ENCODE results near the gene MFSD2B. TPM values are rescaled to one million over a fixed set of nuclear protein-coding genes. Genes with fewer than 3 reads are reported as not detected.

The MFSD2B gene
- polyA plus RNA-seq, 1 experiment, result 0.10 TPM

GRCh38 chr2:24016376-24016761 is 6.5 kb downstream of the MFSD2B start:
- ChIA-PET CTCF (no interaction called here), POLR2A (no interaction called here)
- TF ChIP-seq CTCF (IDR thresholded peaks at IDR 0.05; ENCODE audit: insufficient read depth, low read depth, low read length), result no peak
- no peak for DNase-seq (ENCODE audit: low read depth)
- Histone ChIP-seq H3K36me3 (ENCODE audit: control insufficient read depth, insufficient read depth, low read length) (no peaks in the 10 kb centered on the region), H3K4me3 (ENCODE audit: low read depth, low read length) (no peak overlapping the region), H3K27me3 (ENCODE audit: control insufficient read depth, insufficient read depth, low read length) (no peaks in the 10 kb centered on the region)

DNA sequence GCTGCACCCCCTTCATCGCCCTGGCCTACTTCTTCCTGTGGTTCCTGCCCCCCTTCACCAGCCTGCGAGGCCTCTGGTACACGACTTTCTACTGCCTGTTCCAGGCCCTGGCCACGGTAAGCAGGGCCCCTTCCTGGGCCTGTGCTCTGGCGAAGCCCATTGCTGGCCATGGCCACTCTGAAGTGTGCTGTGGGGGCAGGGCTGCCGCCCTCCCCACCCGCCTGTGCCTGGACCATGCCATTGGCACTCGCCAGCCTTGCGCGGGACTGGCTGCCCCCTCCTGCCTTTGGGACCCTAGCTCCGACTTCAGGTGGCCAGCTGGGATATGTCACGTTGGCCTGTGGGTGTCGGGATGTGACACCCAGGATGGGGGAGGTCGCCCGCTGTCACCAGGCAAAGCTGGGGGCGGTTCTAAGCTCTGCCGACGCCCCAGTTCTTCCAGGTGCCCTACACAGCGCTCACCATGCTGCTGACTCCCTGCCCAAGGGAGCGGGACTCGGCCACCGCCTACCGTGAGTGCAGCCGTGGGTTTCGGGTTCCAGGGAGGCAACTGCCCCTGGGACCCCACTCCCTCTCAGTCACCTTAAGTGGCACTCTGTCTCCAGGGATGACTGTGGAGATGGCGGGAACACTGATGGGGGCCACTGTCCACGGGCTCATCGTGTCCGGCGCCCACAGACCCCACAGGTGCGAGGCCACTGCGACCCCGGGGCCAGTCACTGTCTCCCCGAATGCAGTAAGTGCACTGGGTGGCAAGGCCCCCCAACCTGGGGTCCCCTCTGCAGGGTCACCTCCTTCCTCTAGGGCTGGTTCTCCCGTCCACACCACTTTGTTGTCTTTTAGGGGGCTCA is 7.2 kb downstream of the MFSD2B start:
- no peaks in the 10 kb centered on the region for H3K36me3 ChIP-seq (ENCODE audit: control insufficient read depth, insufficient read depth, low read length)
- H3K4me3 ChIP-seq (ENCODE audit: low read depth, low read length), result no peak overlapping the region
- CTCF ChIA-PET, result no interaction called here
- no peak for TF ChIP-seq CTCF (IDR thresholded peaks at IDR 0.05; ENCODE audit: insufficient read depth, low read depth, low read length)
- POLR2A ChIA-PET, result no interaction called here
- no peaks in the 10 kb centered on the region for H3K27me3 ChIP-seq (ENCODE audit: control insufficient read depth, insufficient read depth, low read length)
- no peak for DNase-seq (ENCODE audit: low read depth)

- ChIA-PET POLR2A (no interaction called here), CTCF (no interaction called here)
- H3K27me3 ChIP-seq (ENCODE audit: control insufficient read depth, insufficient read depth, low read length), result no peaks in the 10 kb centered on the region
- no peak overlapping the region for H3K4me3 ChIP-seq (ENCODE audit: low read depth, low read length)
- no peaks in the 10 kb centered on the region for H3K36me3 ChIP-seq (ENCODE audit: control insufficient read depth, insufficient read depth, low read length)
- DNase-seq (ENCODE audit: low read depth), result no peak
- TF ChIP-seq CTCF (IDR thresholded peaks at IDR 0.05; ENCODE audit: insufficient read depth, low read depth, low read length), result no peak
Measured at GRCh38 chr2:24017711-24018110, 7.8 kb downstream of the MFSD2B start.

GRCh38 chr2:24018241-24018640 is 8.4 kb downstream of the MFSD2B start:
- ChIA-PET CTCF (no interaction called here), POLR2A (no interaction called here)
- H3K4me3 ChIP-seq (ENCODE audit: low read depth, low read length), result no peak overlapping the region
- H3K27me3 ChIP-seq (ENCODE audit: control insufficient read depth, insufficient read depth, low read length), result no peaks in the 10 kb centered on the region
- no peak for TF ChIP-seq CTCF (IDR thresholded peaks at IDR 0.05; ENCODE audit: insufficient read depth, low read depth, low read length)
- 0 out of 2 replicates have a peak, but pooled peaks cover 1% of the 10 kb centered on the region for H3K36me3 ChIP-seq (ENCODE audit: control insufficient read depth, insufficient read depth, low read length)
- no peak for DNase-seq (ENCODE audit: low read depth)

DNA sequence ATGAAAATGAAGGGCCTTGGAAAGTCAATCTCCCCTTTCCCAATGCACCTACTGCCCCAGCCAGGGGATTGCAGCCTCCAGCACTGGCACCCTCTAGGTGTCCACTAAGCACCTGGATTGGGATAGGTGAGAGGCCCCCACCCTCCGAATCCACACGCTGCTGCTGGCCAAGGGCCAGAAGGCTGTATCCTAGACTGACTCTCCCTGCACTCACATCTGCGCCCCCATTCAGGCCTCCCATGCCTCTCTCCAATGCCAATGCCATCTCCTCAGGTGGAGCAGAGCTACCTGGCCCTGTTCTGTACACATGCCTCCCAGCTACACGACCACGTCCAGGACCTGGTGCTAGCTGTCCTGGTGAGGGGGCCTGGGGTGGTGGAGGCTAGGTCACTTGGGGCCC is 9.8 kb downstream of the MFSD2B start:
- DNase-seq (ENCODE audit: low read depth), result no peak
- Histone ChIP-seq H3K27me3 (ENCODE audit: control insufficient read depth, insufficient read depth, low read length) (no peaks in the 10 kb centered on the region), H3K36me3 (ENCODE audit: control insufficient read depth, insufficient read depth, low read length) (peaks cover 3% of the 10 kb centered on the region; the same call in 1 of the 2 replicates), H3K4me3 (ENCODE audit: low read depth, low read length) (no peak overlapping the region)
- TF ChIP-seq CTCF (IDR thresholded peaks at IDR 0.05; ENCODE audit: insufficient read depth, low read depth, low read length), result no peak
- ChIA-PET CTCF (no interaction called here), POLR2A (no interaction called here)

Data from BJ (cell line).